Measurements from ENCODE around the gene COL25A1. TPM values are rescaled to one million over a fixed set of nuclear protein-coding genes. Genes with fewer than 3 reads are reported as not detected.

The COL25A1 gene
- total and polyA plus RNA-seq, 2 donors (not counting 3 experiments of a cell fraction or from before 2014, with no cell fraction given): 0.21 to 3.5 TPM

GRCh38 chr4:108766058-108766457 lies 536.4 kb downstream of the COL25A1 start:
- Histone ChIP-seq H4K20me1 (replicated peaks; ENCODE audit: control insufficient read depth, extremely low read depth, insufficient read depth, low read length) (no peaks in the 10 kb centered on the region), H3K9me3 (replicated peaks; ENCODE audit: control insufficient read depth, insufficient read depth, low read length) (no peaks in the 10 kb centered on the region), H3K9ac (replicated peaks; ENCODE audit: extremely low read depth, insufficient read depth, low read length) (no peak overlapping the region), H3K27ac (ENCODE audit: insufficient read depth, low read depth, low read length) (no peak overlapping the region), H3K4me2 (ENCODE audit: insufficient read depth, low read length) (no peak overlapping the region), H2AFZ (ENCODE audit: low read depth, low read length) (no peak overlapping the region), H3K4me3 (replicated peaks in 1 of 3; ENCODE audit: insufficient read depth in 1 of 3, low read depth in 1 of 3, low read length in 3 of 3) (no peak overlapping the region), H3K79me2 (ENCODE audit: control insufficient read depth, insufficient read depth, low read length) (no peaks in the 10 kb centered on the region), H3K27me3 (ENCODE audit: control insufficient read depth in 2 of 2, insufficient read depth in 2 of 2, low read length in 2 of 2) (peaks cover 7 to 8% of the 10 kb centered on the region in 2 experiments), H3K4me1 (ENCODE audit: control insufficient read depth, extremely low read depth, insufficient read depth, low read length) (peaks cover 5% of the 10 kb centered on the region), H3K36me3 (ENCODE audit: control insufficient read depth in 2 of 2, extremely low read depth in 1 of 2, insufficient read depth in 2 of 2, low read length in 2 of 2) (no peaks in the 10 kb centered on the region), H3K9me1 (replicated peaks; ENCODE audit: control insufficient read depth, extremely low read depth, insufficient read depth, low read length) (no peaks in the 10 kb centered on the region)
- no TSS peak for BruUV-seq (replicated peaks)
- ChIA-PET CTCF (interaction anchor here (0.6 to 1.3 kb wide), 4 partner anchors 14 to 672 kb away, joined by 3 read pairs; no protein-coding TSS in a partner anchor), POLR2A (no interaction called here)
- TF ChIP-seq POLR2A (IDR thresholded peaks at IDR 0.05; ENCODE audit: low read depth, low read length) (no peak), MYC (IDR thresholded peaks at IDR 0.05; ENCODE audit: low read depth, low read length) (no peak), JUN (IDR thresholded peaks at IDR 0.05; ENCODE audit: borderline replicate concordance, insufficient read depth, insufficient read length, low read depth) (no peak), POLR2AphosphoS5 (IDR thresholded peaks at IDR 0.05; ENCODE audit: insufficient read depth, low read depth, low read length) (no peak), EZH2 (IDR thresholded peaks at IDR 0.05; ENCODE audit: borderline replicate concordance, low read depth, low read length, severe bottlenecking) (no peak), FOS (IDR thresholded peaks at IDR 0.05; ENCODE audit: borderline replicate concordance, insufficient read depth, low read length) (no peak), GATA2 (IDR thresholded peaks at IDR 0.05; ENCODE audit: insufficient read depth, insufficient read length, low read depth, low read length) (no peak)
- TF ChIP-seq, protein P1, sequence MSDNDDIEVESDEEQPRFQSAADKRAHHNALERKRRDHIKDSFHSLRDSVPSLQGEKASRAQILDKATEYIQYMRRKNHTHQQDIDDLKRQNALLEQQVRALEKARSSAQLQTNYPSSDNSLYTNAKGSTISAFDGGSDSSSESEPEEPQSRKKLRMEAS (IDR thresholded peaks at IDR 0.05; ENCODE audit: insufficient read depth, insufficient read length): no peak
- TF ChIP-seq, protein P2, sequence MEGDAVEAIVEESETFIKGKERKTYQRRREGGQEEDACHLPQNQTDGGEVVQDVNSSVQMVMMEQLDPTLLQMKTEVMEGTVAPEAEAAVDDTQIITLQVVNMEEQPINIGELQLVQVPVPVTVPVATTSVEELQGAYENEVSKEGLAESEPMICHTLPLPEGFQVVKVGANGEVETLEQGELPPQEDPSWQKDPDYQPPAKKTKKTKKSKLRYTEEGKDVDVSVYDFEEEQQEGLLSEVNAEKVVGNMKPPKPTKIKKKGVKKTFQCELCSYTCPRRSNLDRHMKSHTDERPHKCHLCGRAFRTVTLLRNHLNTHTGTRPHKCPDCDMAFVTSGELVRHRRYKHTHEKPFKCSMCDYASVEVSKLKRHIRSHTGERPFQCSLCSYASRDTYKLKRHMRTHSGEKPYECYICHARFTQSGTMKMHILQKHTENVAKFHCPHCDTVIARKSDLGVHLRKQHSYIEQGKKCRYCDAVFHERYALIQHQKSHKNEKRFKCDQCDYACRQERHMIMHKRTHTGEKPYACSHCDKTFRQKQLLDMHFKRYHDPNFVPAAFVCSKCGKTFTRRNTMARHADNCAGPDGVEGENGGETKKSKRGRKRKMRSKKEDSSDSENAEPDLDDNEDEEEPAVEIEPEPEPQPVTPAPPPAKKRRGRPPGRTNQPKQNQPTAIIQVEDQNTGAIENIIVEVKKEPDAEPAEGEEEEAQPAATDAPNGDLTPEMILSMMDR (IDR thresholded peaks at IDR 0.05; ENCODE audit: extremely low read depth in 1 of 2, insufficient read depth in 1 of 2, low read depth in 1 of 2, low read length in 2 of 2): no peak
- FAIRE-seq (no peak), DNase-seq (ENCODE audit: low read depth, low spot score) (no peak)
- intact Hi-C loops (cut with micrococcal nuclease): no loop called here
- dilution Hi-C loops (cut with MboI; ENCODE audit: extremely low pct_ligation_motif_present, low sequenced_read_pairs): no loop called here
